Ishikawa (cell line): ENCODE data around the gene KSR2.

ENCODE experiments used
- FOXM1 ChIP-seq: IDR thresholded peaks from 2 replicates; pipeline ENCODE4 v1.6.1; 2012; ENCODE audit warnings: low read depth, borderline replicate concordance
- RAD21 ChIP-seq: IDR thresholded peaks from 2 replicates; pipeline ENCODE4 v1.6.1; 2012; ENCODE audit warnings: low read depth
- REST ChIP-seq: IDR thresholded peaks from 2 replicates; pipeline ENCODE4 v1.6.1; 2012; ENCODE audit warnings: low read depth, mild to moderate bottlenecking

GRCh38 chr12:117596968-117597367, 371.8 kb downstream of the KSR2 start:
- TF ChIP-seq RAD21 (no peak), REST (no peak), FOXM1 (no peak)
